ENCODE data around the gene PIP5KL1.

PIP5KL1 gene

GRCh38 chr9:127930231-127931091 is at the start of gene PIP5KL1:
TSS of gene PIP5KL1 (minus strand) at chr9:127930777. CDS start at chr9:127930752, 25 bp downstream.
- DNase-seq = no peak

GRCh38 chr9:127980060-127980705 is 49.6 kb upstream of the PIP5KL1 start:
- no peak for DNase-seq

- no peak for DNase-seq
Observed at GRCh38 chr9:127979333-127980059, 48.9 kb upstream of the PIP5KL1 start.

GRCh38 chr9:127979015-127979332 is 48.4 kb upstream of the PIP5KL1 start:
- no peak for DNase-seq

GRCh38 chr9:127977884-127978647 is 47.5 kb upstream of the PIP5KL1 start:
- no peak for DNase-seq

- DNase-seq = no peak
Observed at GRCh38 chr9:127977009-127977883, 46.7 kb upstream of the PIP5KL1 start.

- DNase-seq = no peak
Observed at GRCh38 chr9:127976498-127976897, 45.9 kb upstream of the PIP5KL1 start.

GRCh38 chr9:127975376-127976315 is 45.1 kb upstream of the PIP5KL1 start:
- DNase-seq = no peak

- DNase-seq = no peak
Observed at GRCh38 chr9:127974769-127975261, 44.2 kb upstream of the PIP5KL1 start.

GRCh38 chr9:127974001-127974768 is 43.6 kb upstream of the PIP5KL1 start:
- no peak for DNase-seq

GRCh38 chr9:127973169-127974000 is 42.8 kb upstream of the PIP5KL1 start:
- DNase-seq = no peak

- no peak for DNase-seq
Observed at GRCh38 chr9:127972236-127972871, 41.8 kb upstream of the PIP5KL1 start.

- DNase-seq = no peak
Observed at GRCh38 chr9:127971357-127972235, 41.0 kb upstream of the PIP5KL1 start.

GRCh38 chr9:127970401-127971313 is 40.1 kb upstream of the PIP5KL1 start:
- DNase-seq = no peak

GRCh38 chr9:127968700-127969383 is 38.3 kb upstream of the PIP5KL1 start:
- no peak for DNase-seq

Data from NCI-H524 treated with DMSO at 0.1 percent for 48 hours (cell line).